Panc1 (cell line): ENCODE data around the gene CYSRT1. TPM values are rescaled to one million over a fixed set of nuclear protein-coding genes. Genes with fewer than 3 reads are reported as not detected.

Experiments used
- ATAC-seq: fragments of 200-7000 bp; cut with Tn5 transposase; 2 replicates; pipeline ENCODE4 v1.9.1; 2020; ENCODE audit warnings: mild to moderate bottlenecking, moderate library complexity
- BruUV-seq: library from RNA; stranded (reverse); fragments of 400-500 nt; replicated peaks from 2 replicates; lab custom pipeline; 2021; lab: Mats Ljungman, UMichigan
- CTCF ChIA-PET: fragments of 300-600 bp; sonication (Branson Sonifier 250); formaldehyde crosslinking; loops from one replicate; lab custom pipeline; 2022; ENCODE audit warnings: antibody characterized with exemption; lab: Charles Lee
- POLR2A ChIA-PET: fragments of 300-600 bp; sonication (Branson Sonifier 250); formaldehyde crosslinking; loops from one replicate; lab custom pipeline; 2022; ENCODE audit warnings: antibody characterized with exemption; lab: Charles Lee
- DNase-seq: peaks from one replicate; pipeline ENCODE4 v3.0.0-alpha.2; 2010; ENCODE audit warnings: low read depth, low spot score
- H3K27ac ChIP-seq: 2 replicates; pipeline ENCODE4 v1.5.1; 2011; ENCODE audit warnings: mild to moderate bottlenecking, low read length, inconsistent platforms
- H3K27me3 ChIP-seq: fragments of 200-500 bp; sonication (Bioruptor generic); 2 replicates; pipeline ENCODE4 v1.6.0; 2014; ENCODE audit warnings: low read length, inconsistent platforms; ENCODE audit not compliant: control insufficient read depth, insufficient read depth
- H3K36me3 ChIP-seq: fragments of 200-500 bp; sonication (Bioruptor generic); 2 replicates; pipeline ENCODE4 v1.5.1; 2014; ENCODE audit warnings: inconsistent platforms, mild to moderate bottlenecking, low read length, moderate library complexity; ENCODE audit not compliant: control insufficient read depth, insufficient read depth
- H3K4me1 ChIP-seq: 2 replicates; pipeline ENCODE4 v1.5.1; 2011; ENCODE audit warnings: inconsistent platforms, mild to moderate bottlenecking, low read length, moderate library complexity; ENCODE audit not compliant: control insufficient read depth, insufficient read depth
- H3K4me3 ChIP-seq, 2 experiments: 2 replicates each; pipeline ENCODE4 v1.5.1; 2011 to 2012; ENCODE audit warnings: low read depth in 2 of 2, low read length in 2 of 2, mild to moderate bottlenecking in 2 of 2, inconsistent platforms in 1 of 2, moderate library complexity in 1 of 2
- H3K9me3 ChIP-seq: fragments of 200-500 bp; sonication (Bioruptor generic); 2 replicates; pipeline ENCODE4 v1.5.1; 2014; ENCODE audit warnings: low read depth, mild to moderate bottlenecking, inconsistent platforms, low read length, moderate library complexity; ENCODE audit not compliant: control insufficient read depth, insufficient read depth
- POLR2AphosphoS5 ChIP-seq: IDR thresholded peaks from 2 replicates; pipeline ENCODE4 v1.6.1; 2012; ENCODE audit warnings: mild to moderate bottlenecking, low read depth, low read length, moderate library complexity
- SIN3A ChIP-seq: IDR thresholded peaks from 2 replicates; pipeline ENCODE4 v1.6.1; 2012; ENCODE audit warnings: low read depth, mild to moderate bottlenecking, low read length, moderate library complexity, borderline replicate concordance; ENCODE audit not compliant: insufficient read depth
- TCF7L2 ChIP-seq: IDR thresholded peaks from 2 replicates; pipeline ENCODE4 v1.6.1; 2011; ENCODE audit warnings: mild to moderate bottlenecking, low read depth, low read length, inconsistent platforms
- in situ Hi-C: cut with HindIII; loops from 2 replicates; pipeline ENCODE4 v1.10.0; 2016; ENCODE audit warnings: low sequenced_read_pairs, low pct_unique_long_range_greater_than_20kb
- intact Hi-C: fragments of 100-400 bp; cut with micrococcal nuclease; formaldehyde crosslinking; loops from one replicate; pipeline ENCODE4 v1.10.0; 2022; ENCODE audit not compliant: unreplicated experiment
- total RNA-seq: library from RNA; stranded (reverse); gene quantifications from one replicate; pipeline ENCODE4 v1.2.1, GENCODE V29; 2021; ENCODE audit not compliant: unreplicated experiment
- TF ChIP-seq, protein P1 (sequence below), 2 experiments: IDR thresholded peaks; 2 replicates each; pipeline ENCODE4 v1.6.1; 2011 to 2012; ENCODE audit warnings: low read depth in 2 of 2, control low read depth in 1 of 2, low read length in 1 of 2, mild to moderate bottlenecking in 1 of 2, moderate library complexity in 1 of 2; ENCODE audit not compliant: insufficient read depth in 1 of 2
- TF ChIP-seq, protein P2 (sequence below): fragments of 450-650 bp; IDR thresholded peaks from 2 replicates; pipeline ENCODE4 v1.5.1; 2017; ENCODE audit warnings: mild to moderate bottlenecking

Gene CYSRT1
- total RNA-seq, 1 experiment from 2014 or later, result 0.67 TPM

DNA sequence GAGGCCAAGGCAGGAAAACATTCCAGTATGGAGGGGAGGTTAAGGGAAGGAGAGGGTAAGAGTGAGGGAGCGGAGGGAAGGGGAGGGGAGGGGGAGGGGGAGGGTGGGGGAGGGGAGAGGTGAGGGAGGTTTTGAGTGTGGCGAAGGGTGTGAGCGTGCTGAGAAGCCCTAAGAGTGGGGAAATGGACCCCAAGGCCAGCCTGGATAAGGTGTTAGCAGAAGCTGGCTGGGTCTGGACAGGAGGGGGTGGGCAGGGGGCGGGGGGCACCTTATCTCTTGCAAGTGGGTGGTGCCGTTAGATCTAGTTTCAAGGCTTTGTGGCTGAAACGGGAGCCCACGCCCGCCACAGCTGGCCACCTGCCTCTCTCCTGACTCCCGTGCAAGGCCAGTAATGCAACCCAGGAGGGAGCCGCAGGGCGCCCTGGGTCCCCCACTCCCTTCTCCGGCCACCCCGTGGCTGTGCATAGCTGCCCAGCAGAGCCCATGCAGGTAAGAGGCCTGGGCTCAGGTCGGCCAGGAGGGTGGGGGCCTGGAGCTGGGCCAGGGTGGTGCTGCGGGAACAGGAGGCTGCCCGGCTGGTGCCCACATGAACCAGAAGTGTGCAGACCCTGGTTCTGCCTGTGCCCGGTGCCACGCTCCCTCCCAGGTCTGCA is 3.0 kb downstream of the CYSRT1 start:
- CTCF ChIA-PET, result interaction anchor here (0.9 to 1.7 kb wide), 3 partner anchors 14 to 53 kb away, joined by 3 to 6 read pairs (median 4); no protein-coding TSS in a partner anchor
- Histone ChIP-seq H3K9me3 (no peaks in the 10 kb centered on the region), H3K27me3 (no peaks in the 10 kb centered on the region), H3K27ac (no peak overlapping the region), H3K4me3 (no peak overlapping the region), H3K4me1 (peaks cover 7% of the 10 kb centered on the region), H3K36me3 (peaks cover 2% of the 10 kb centered on the region; the same call in 1 of the 2 replicates)
- TF ChIP-seq, protein P1, sequence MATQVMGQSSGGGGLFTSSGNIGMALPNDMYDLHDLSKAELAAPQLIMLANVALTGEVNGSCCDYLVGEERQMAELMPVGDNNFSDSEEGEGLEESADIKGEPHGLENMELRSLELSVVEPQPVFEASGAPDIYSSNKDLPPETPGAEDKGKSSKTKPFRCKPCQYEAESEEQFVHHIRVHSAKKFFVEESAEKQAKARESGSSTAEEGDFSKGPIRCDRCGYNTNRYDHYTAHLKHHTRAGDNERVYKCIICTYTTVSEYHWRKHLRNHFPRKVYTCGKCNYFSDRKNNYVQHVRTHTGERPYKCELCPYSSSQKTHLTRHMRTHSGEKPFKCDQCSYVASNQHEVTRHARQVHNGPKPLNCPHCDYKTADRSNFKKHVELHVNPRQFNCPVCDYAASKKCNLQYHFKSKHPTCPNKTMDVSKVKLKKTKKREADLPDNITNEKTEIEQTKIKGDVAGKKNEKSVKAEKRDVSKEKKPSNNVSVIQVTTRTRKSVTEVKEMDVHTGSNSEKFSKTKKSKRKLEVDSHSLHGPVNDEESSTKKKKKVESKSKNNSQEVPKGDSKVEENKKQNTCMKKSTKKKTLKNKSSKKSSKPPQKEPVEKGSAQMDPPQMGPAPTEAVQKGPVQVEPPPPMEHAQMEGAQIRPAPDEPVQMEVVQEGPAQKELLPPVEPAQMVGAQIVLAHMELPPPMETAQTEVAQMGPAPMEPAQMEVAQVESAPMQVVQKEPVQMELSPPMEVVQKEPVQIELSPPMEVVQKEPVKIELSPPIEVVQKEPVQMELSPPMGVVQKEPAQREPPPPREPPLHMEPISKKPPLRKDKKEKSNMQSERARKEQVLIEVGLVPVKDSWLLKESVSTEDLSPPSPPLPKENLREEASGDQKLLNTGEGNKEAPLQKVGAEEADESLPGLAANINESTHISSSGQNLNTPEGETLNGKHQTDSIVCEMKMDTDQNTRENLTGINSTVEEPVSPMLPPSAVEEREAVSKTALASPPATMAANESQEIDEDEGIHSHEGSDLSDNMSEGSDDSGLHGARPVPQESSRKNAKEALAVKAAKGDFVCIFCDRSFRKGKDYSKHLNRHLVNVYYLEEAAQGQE (IDR thresholded peaks at IDR 0.05; ENCODE audit: insufficient read depth in 1 of 2, low read depth in 2 of 2, low read length in 1 of 2), result no peak
- TF ChIP-seq TCF7L2, result no peak
- ATAC-seq (no peak), DNase-seq (no peak)
- in situ Hi-C loops (no loop called here), intact Hi-C loops (loop anchor here (5.0 kb wide), 1 partner anchor 111 kb away; no protein-coding TSS in a partner anchor)
- POLR2A ChIA-PET, result interaction anchor here (0.6 kb wide), 1 partner anchor 41 kb away, joined by 3 read pairs; no protein-coding TSS in a partner anchor
- no TSS peak for BruUV-seq

DNA sequence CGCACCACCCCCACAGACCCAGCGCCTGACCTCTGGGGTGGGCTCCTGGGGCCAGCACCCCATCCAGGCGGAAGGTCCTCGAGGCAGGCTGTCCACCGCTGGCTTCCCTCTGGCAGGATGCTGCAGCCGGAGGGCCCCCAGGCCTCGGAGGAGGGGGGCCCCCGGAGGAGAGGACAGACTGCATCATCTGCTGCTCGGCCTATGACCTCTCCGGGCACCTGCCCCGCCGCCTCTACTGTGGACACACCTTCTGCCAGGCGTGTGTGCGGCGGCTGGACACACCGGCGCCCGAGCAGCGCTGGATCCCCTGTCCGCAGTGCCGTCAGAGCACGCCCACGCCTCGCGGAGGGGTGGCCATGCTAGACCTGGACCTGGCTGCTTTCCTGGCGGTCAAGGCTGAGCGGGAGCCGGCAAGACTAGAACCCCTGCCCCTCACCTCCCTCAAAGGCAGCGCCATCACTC is 3.6 kb downstream of the CYSRT1 start:
- Histone ChIP-seq H3K9me3 (no peaks in the 10 kb centered on the region), H3K4me1 (peaks cover 7% of the 10 kb centered on the region), H3K27me3 (no peaks in the 10 kb centered on the region), H3K36me3 (peaks cover 2% of the 10 kb centered on the region; the same call in 1 of the 2 replicates), H3K27ac (no peak overlapping the region), H3K4me3 (no peak overlapping the region)
- CTCF ChIA-PET, result interaction anchor here (1.6 to 1.7 kb wide), 2 partner anchors 15 to 52 kb away, joined by 4 to 6 read pairs; no protein-coding TSS in a partner anchor
- BruUV-seq, result no TSS peak
- intact Hi-C loops, result loop anchor here (5.0 kb wide), 1 partner anchor 111 kb away; no protein-coding TSS in a partner anchor
- no peak for ATAC-seq
- in situ Hi-C loops, result no loop called here
- POLR2A ChIA-PET, result no interaction called here
- DNase-seq, result no peak
- TF ChIP-seq TCF7L2 (no peak), SIN3A (no peak), POLR2AphosphoS5 (no peak)
- TF ChIP-seq, protein P2, sequence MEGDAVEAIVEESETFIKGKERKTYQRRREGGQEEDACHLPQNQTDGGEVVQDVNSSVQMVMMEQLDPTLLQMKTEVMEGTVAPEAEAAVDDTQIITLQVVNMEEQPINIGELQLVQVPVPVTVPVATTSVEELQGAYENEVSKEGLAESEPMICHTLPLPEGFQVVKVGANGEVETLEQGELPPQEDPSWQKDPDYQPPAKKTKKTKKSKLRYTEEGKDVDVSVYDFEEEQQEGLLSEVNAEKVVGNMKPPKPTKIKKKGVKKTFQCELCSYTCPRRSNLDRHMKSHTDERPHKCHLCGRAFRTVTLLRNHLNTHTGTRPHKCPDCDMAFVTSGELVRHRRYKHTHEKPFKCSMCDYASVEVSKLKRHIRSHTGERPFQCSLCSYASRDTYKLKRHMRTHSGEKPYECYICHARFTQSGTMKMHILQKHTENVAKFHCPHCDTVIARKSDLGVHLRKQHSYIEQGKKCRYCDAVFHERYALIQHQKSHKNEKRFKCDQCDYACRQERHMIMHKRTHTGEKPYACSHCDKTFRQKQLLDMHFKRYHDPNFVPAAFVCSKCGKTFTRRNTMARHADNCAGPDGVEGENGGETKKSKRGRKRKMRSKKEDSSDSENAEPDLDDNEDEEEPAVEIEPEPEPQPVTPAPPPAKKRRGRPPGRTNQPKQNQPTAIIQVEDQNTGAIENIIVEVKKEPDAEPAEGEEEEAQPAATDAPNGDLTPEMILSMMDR, result no peak
- TF ChIP-seq, protein P1 (IDR thresholded peaks at IDR 0.05; ENCODE audit: insufficient read depth in 1 of 2, low read depth in 2 of 2, low read length in 1 of 2), result no peak
